LNCaP clone FGC (cell line): ENCODE measurements around the gene APOBEC4.

Experiments used
- DNase-seq: peaks from one replicate; pipeline ENCODE4 v3.0.0-alpha.2; 2011; ENCODE audit warnings: low read depth
- H3K4me3 ChIP-seq: 2 replicates; pipeline ENCODE4 v1.5.1; 2011; ENCODE audit warnings: mild to moderate bottlenecking, low read depth, low read length, control low read depth
- TF ChIP-seq, protein P1 (sequence below): IDR thresholded peaks from 2 replicates; pipeline ENCODE4 v1.5.1; 2012; ENCODE audit warnings: mild to moderate bottlenecking; ENCODE audit not compliant: control insufficient read depth, insufficient read depth; ENCODE audit errors: extremely low read depth

Gene APOBEC4

DNA sequence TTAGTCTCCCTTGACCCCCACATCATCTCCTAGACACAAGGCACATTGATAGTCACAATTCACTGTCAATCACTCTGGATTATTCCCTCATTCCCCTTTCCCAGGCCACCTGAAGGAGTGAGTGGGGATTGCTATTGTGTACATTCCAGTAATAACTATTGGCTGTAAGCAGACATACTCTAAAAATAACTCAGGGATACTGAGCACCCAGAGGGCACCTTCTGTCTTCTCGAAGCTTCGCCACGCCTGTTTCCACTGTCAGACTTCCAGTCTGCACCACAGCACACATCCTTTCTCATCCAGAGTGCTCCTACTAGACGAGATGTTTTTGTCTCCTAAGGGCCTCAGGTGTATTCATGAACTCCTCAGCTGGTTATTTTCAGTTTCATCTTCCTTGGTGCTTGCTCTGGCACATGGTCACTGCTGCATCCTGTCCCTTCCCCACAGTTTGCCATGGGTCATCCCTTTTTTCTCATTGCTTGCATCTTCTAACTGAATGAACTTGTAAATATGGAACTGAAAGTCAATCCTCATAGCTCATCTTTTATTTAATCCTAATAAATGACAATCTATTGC, 848 bp upstream of the APOBEC4 start:
- DNase-seq = no peak
- TF ChIP-seq, protein P1, sequence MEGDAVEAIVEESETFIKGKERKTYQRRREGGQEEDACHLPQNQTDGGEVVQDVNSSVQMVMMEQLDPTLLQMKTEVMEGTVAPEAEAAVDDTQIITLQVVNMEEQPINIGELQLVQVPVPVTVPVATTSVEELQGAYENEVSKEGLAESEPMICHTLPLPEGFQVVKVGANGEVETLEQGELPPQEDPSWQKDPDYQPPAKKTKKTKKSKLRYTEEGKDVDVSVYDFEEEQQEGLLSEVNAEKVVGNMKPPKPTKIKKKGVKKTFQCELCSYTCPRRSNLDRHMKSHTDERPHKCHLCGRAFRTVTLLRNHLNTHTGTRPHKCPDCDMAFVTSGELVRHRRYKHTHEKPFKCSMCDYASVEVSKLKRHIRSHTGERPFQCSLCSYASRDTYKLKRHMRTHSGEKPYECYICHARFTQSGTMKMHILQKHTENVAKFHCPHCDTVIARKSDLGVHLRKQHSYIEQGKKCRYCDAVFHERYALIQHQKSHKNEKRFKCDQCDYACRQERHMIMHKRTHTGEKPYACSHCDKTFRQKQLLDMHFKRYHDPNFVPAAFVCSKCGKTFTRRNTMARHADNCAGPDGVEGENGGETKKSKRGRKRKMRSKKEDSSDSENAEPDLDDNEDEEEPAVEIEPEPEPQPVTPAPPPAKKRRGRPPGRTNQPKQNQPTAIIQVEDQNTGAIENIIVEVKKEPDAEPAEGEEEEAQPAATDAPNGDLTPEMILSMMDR = no peak
- H3K4me3 ChIP-seq = no peak overlapping the region

DNA sequence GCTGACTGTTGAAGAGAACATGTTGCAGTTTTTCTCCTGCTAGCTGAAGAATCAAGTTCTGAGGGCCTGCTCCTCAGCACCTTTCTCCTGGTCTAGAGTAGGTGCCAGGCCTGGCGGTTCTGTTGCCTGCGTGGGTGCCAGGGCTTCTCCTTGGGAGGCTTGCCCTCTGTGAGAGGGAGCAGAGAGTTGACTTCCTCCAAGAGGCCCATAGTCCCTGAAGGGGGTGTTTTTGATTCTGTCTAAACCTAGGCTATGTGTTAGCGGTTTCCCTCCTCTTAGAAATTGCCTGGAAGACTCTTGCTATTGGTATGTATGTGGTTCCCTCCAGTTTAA, 312 bp upstream of the APOBEC4 start:
- TF ChIP-seq, protein P1 = no peak
- H3K4me3 ChIP-seq = no peak overlapping the region
- no peak for DNase-seq

DNA sequence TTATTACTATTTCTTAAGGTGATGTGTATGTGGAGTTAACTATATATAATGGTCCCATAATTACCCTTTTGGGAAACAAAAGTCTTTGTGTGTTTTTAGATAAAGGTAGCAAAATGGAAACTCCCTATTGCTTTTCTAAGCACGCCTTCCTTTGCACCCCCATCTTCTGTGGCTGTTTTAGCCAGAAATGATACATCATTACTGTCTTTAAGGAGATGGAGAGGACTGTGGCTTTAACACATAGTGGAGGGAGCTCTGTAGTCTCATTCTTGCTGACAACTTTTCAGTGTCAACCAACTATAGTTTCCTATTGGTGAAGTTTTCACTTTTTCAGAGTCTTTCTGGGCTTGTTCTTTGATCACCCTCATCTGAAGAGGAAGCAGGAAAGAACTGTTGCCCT, 1.0 kb downstream of the APOBEC4 start:
- TF ChIP-seq, protein P1 = no peak
- H3K4me3 ChIP-seq = no peak overlapping the region
- no peak for DNase-seq

DNA sequence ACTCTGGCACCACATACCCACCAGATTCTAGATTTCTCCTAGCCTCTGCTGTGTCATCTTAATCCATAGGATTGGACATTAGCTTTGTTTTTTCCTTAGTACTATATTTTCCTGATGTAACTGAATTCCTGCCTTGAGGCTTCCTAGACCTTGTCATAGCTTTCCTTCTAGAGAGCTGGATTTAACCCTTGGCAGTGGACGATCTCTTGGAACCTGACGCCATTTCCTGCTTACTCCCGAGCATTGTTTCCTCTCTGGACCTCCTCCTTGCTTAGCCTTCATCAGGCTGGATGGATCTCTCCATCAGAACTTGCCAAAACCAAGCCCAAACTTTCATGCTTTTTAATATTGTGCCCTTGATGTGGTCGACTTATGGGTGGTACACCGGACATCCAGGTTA, 1.5 kb downstream of the APOBEC4 start:
- no peak overlapping the region for H3K4me3 ChIP-seq
- TF ChIP-seq, protein P1 = no peak
- DNase-seq = no peak

DNA sequence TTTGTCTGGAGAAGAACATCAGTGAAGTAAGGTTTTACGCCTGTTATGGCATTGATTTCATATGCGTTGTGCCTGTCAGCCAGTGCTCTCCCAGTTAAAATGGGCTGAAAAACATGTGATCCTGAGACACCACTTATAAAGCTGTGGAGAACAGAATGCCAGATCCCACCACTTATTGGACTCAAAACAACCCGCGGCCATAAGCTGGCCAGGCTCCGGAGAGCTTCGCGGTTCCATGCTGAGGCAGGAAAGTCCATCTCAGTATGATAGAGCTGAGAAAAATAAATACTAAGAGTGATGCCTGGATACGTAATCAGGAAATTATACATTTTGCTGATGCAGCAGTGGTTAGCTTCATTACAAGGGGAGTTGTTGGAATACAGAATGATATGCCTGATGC, 5.1 kb downstream of the APOBEC4 start:
- DNase-seq = no peak
- no peak overlapping the region for H3K4me3 ChIP-seq
- TF ChIP-seq, protein P1 = no peak

DNA sequence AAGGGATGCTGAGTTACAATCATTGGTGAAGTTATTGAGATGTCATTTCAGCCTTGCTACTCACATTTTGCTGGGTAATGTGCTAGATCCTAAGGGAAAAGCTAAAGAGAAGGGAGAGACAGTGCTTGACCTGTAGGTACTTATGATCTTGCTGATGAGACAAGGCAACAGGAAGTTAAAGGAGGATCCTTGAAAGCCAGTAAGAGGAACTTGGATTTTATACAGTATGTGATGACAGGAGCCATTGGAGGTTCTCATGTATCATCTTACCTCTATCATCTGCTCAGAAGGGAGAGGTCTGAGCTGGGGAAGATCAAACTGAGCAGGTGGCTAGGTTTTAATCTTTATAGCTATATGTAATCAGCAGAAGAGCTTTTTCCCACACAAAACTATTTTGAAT, 6.3 kb downstream of the APOBEC4 start:
- TF ChIP-seq, protein P1 = no peak
- H3K4me3 ChIP-seq = no peak overlapping the region
- no peak for DNase-seq

DNA sequence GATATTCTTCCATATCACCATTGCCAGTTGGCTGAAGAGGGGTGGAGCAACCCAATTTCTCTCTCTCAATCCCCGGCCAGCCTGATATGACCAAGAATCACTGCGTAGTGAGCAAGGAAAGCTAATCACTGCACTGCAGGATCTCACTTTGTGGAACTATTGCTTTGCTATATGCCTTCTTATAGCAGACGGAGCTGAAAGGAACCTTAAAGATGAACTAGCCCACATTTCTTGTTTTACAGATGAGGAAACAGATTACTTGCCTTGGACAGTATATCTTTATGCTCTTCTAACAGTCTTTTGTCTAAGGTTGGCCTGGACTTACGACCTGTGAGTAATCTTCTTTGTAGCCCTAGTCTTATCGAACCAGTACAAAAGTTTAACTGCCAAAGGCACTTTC, 7.6 kb downstream of the APOBEC4 start:
- TF ChIP-seq, protein P1 = no peak
- no peak for DNase-seq
- H3K4me3 ChIP-seq = no peak overlapping the region
